ENCODE data around the gene STPG3. TPM values are rescaled to one million over a fixed set of nuclear protein-coding genes. Genes with fewer than 3 reads are reported as not detected.

The STPG3 gene
- total and polyA plus RNA-seq, 3 donors from 2014 or later: 14.6 to 58.9 (median 34.1) TPM

GRCh38 chr9:137228506-137228967 is 22.5 kb upstream of the STPG3 start:
- TF ChIP-seq POLR2A (IDR thresholded peaks at IDR 0.05): no peak
- TF ChIP-seq, protein P1, sequence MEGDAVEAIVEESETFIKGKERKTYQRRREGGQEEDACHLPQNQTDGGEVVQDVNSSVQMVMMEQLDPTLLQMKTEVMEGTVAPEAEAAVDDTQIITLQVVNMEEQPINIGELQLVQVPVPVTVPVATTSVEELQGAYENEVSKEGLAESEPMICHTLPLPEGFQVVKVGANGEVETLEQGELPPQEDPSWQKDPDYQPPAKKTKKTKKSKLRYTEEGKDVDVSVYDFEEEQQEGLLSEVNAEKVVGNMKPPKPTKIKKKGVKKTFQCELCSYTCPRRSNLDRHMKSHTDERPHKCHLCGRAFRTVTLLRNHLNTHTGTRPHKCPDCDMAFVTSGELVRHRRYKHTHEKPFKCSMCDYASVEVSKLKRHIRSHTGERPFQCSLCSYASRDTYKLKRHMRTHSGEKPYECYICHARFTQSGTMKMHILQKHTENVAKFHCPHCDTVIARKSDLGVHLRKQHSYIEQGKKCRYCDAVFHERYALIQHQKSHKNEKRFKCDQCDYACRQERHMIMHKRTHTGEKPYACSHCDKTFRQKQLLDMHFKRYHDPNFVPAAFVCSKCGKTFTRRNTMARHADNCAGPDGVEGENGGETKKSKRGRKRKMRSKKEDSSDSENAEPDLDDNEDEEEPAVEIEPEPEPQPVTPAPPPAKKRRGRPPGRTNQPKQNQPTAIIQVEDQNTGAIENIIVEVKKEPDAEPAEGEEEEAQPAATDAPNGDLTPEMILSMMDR (IDR thresholded peaks at IDR 0.05): no peak
- 53 to 71% methylated on average over 4 to 26 of the region's 29 CpGs for WGBS, 2 donors
- no peak overlapping the region for H3K4me3 ChIP-seq
- no peaks in the 10 kb centered on the region for H3K9me3 ChIP-seq
- no peak overlapping the region for H3K27ac ChIP-seq
- H3K27me3 ChIP-seq: no peaks in the 10 kb centered on the region
- intact Hi-C loops (cut with DNase I; ENCODE audit: low total_unique reads): loop anchor here (10.0 kb wide), 1 partner anchor 114 kb away; the partner anchor contains the start of gene DPP7
- DNase-seq: no peak
- H3K4me1 ChIP-seq: peaks cover 15% of the 10 kb centered on the region
- H3K36me3 ChIP-seq (ENCODE audit: low read depth, missing control alignments): no peaks in the 10 kb centered on the region

DNA sequence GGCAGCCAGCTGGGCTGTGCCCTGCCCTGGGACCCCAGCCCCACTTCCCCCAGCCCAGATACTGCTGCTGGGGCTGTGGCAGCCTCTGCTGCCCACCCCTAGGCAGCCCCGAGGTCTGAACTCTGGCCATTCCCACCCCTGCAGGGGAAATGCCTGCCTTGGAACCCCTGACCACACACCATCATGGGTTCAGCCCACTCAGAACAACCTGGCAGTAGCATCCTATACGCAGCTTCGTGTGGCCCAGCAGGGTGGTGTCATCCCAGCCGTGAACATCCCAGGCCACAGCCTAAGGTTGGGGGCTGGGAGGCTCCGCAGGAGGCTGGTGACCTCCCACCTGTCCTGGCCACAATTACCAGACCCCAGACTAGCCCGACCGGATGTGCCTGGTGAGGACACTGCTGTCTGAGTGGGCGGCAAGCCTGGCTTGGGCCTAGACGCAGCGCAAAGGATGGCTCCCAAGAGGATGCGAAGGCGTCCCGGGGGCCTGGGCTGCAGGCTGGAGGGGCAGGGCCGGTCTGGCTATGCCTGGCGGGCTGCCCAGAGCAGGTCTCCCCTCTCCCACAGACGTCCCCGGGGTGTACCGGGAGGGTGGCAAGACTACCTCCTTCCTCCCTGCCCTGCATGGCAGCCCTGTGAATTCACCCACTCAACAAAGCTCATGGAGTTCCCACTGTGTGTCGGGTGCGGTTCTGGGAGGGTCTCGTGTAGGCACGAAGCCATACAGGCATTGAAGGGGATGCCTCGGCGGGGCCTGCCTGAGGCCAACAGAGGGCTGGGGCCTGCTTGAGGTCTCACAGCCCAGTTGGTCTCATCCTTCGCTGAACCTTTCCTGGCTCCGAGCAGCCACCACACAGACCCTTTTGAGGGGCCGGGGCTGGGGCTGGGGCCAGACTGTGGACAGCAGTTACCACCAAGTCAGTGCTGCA is 21.9 kb upstream of the STPG3 start:
- no peaks in the 10 kb centered on the region for H3K36me3 ChIP-seq (ENCODE audit: low read depth, missing control alignments)
- DNase-seq: no peak
- H3K27ac ChIP-seq: no peak overlapping the region
- H3K4me3 ChIP-seq: no peak overlapping the region
- no peak for TF ChIP-seq POLR2A (IDR thresholded peaks at IDR 0.05)
- TF ChIP-seq, protein P1 (IDR thresholded peaks at IDR 0.05): no peak
- no peaks in the 10 kb centered on the region for H3K9me3 ChIP-seq
- no peaks in the 10 kb centered on the region for H3K27me3 ChIP-seq
- H3K4me1 ChIP-seq: peaks cover 10% of the 10 kb centered on the region
- intact Hi-C loops (cut with DNase I; ENCODE audit: low total_unique reads): loop anchor here (10.0 kb wide), 1 partner anchor 114 kb away; the partner anchor contains the start of gene DPP7
- 50 to 61% methylated on average over 10 to 26 of the region's 27 CpGs for WGBS, 2 donors

GRCh38 chr9:137229903-137230704 is 21.0 kb upstream of the STPG3 start:
- no peak for TF ChIP-seq POLR2A (IDR thresholded peaks at IDR 0.05)
- TF ChIP-seq, protein P1 (IDR thresholded peaks at IDR 0.05): no peak
- no peaks in the 10 kb centered on the region for H3K9me3 ChIP-seq
- H3K36me3 ChIP-seq (ENCODE audit: low read depth, missing control alignments): no peaks in the 10 kb centered on the region
- H3K4me3 ChIP-seq: no peak overlapping the region
- H3K4me1 ChIP-seq: peaks cover 10% of the 10 kb centered on the region
- intact Hi-C loops (cut with DNase I; ENCODE audit: low total_unique reads): loop anchor here (10.0 kb wide), 1 partner anchor 115 kb away; the partner anchor contains the start of gene DPP7
- H3K27ac ChIP-seq: no peak overlapping the region
- H3K27me3 ChIP-seq: no peaks in the 10 kb centered on the region
- WGBS, 2 donors: 20 to 56% methylated on average over 2 to 28 of the region's 31 CpGs
- no peak for DNase-seq

GRCh38 chr9:137230705-137231371 is 20.2 kb upstream of the STPG3 start, which contains the start of gene SLC34A3:
Gene SLC34A3 (plus strand): TSS chr9:137230901. CDS start chr9:137231703, 802 bp downstream.
- TF ChIP-seq, protein P1 (IDR thresholded peaks at IDR 0.05): no peak
- no peak for TF ChIP-seq POLR2A (IDR thresholded peaks at IDR 0.05)
- H3K27me3 ChIP-seq: no peaks in the 10 kb centered on the region
- intact Hi-C loops (cut with DNase I; ENCODE audit: low total_unique reads): no loop called here
- no peaks in the 10 kb centered on the region for H3K9me3 ChIP-seq
- no peak within 1 kb of the TSS for H3K4me3 ChIP-seq
- DNase-seq: no peak
- H3K36me3 ChIP-seq (ENCODE audit: low read depth, missing control alignments): no peaks in the 10 kb centered on the region
- H3K27ac ChIP-seq: no peak within 1 kb of the TSS
- H3K4me1 ChIP-seq: peaks cover 10% of the 10 kb centered on the region
- 72 to 74% methylated on average over 4 to 14 of the region's 14 CpGs for WGBS, 2 donors
